GM12878 (cell line): ENCODE measurements around the gene POMT1.

ENCODE experiments used
- CTCF ChIP-seq, 3 experiments: IDR thresholded peaks in 2 of 3; conservative IDR thresholded peaks in 1 of 3; 2 replicates each; pipeline ENCODE4 v1.5.1; 2011; ENCODE audit warnings: low read depth in 3 of 3, low read length in 3 of 3, mild to moderate bottlenecking in 3 of 3, control low read depth in 2 of 3, moderate library complexity in 2 of 3, inconsistent platforms in 1 of 3, mixed read lengths in 1 of 3; ENCODE audit not compliant: control insufficient read depth in 2 of 3, insufficient read depth in 1 of 3; ENCODE audit errors: extremely low read depth in 1 of 3
- JUNB ChIP-seq: IDR thresholded peaks from 2 replicates; pipeline ENCODE4 v1.6.1; 2016; ENCODE audit warnings: antibody characterized with exemption, mild to moderate bottlenecking
- JUND ChIP-seq: IDR thresholded peaks from 2 replicates; pipeline ENCODE4 v1.6.1; 2012; ENCODE audit warnings: low read depth, mild to moderate bottlenecking, low read length, improper control_type of control experiment, moderate library complexity
- KDM1A ChIP-seq: fragments of 200-600 bp; sonication (generic); IDR thresholded peaks from 2 replicates; pipeline ENCODE4 v1.6.1; 2016; ENCODE audit warnings: borderline replicate concordance
- NKRF ChIP-seq: fragments of 450-650 bp; conservative IDR thresholded peaks from 2 replicates; pipeline ENCODE4 v1.6.1; 2017; ENCODE audit warnings: mild to moderate bottlenecking, moderate library complexity
- NR2C1 ChIP-seq: fragments of 450-650 bp; IDR thresholded peaks from 2 replicates; pipeline ENCODE4 v1.6.1; 2017; ENCODE audit warnings: antibody characterized with exemption, mild to moderate bottlenecking, moderate library complexity
- NR2F1 ChIP-seq: fragments of 450-650 bp; conservative IDR thresholded peaks from 2 replicates; pipeline ENCODE4 v1.6.1; 2017; ENCODE audit warnings: mild to moderate bottlenecking
- POLR2A ChIP-seq: IDR thresholded peaks from 2 replicates; pipeline ENCODE4 v1.6.1; 2011; ENCODE audit warnings: low read depth, mild to moderate bottlenecking, low read length
- REST ChIP-seq: IDR thresholded peaks from 2 replicates; pipeline ENCODE4 v1.6.1; 2012; ENCODE audit warnings: mild to moderate bottlenecking, low read depth, low read length
- RFX5 ChIP-seq: IDR thresholded peaks from 2 replicates; pipeline ENCODE4 v1.6.1; 2011; ENCODE audit warnings: low read depth, low read length, improper control_type of control experiment
- SP1 ChIP-seq: IDR thresholded peaks from one replicate; pipeline ENCODE4 v1.6.1; 2011; ENCODE audit warnings: low read depth, low read length
- ZBTB11 ChIP-seq: fragments of 450-650 bp; formaldehyde crosslinking; IDR thresholded peaks from 2 replicates; pipeline ENCODE4 v1.5.0; 2022; ENCODE audit warnings: mild to moderate bottlenecking, missing genetic modification characterization

- TF ChIP-seq CTCF (IDR thresholded peaks at IDR 0.05 in 2 of 3, conservative IDR thresholded peaks at IDR 0.05 in 1 of 3; ENCODE audit: control insufficient read depth in 2 of 3, extremely low read depth in 1 of 3, insufficient read depth in 1 of 3, low read depth in 3 of 3, low read length in 3 of 3), result no peak
- TF ChIP-seq NR2C1, result no peak
- TF ChIP-seq JUND, result no peak
- TF ChIP-seq KDM1A, result no peak
- TF ChIP-seq SP1, result no peak
- no peak for TF ChIP-seq ZBTB11 (CRISPR knock-in tag)
- no peak for TF ChIP-seq POLR2A
- TF ChIP-seq NKRF, result no peak
- no peak for TF ChIP-seq JUNB
- TF ChIP-seq REST, result no peak
- TF ChIP-seq RFX5, result no peak
- no peak for TF ChIP-seq NR2F1
Measured at GRCh38 chr9:131537946-131538345, 35.2 kb downstream of the POMT1 start.
